ENCODE results near the gene FILIP1L.

FILIP1L gene

GRCh38 chr3:99945328-99945995 lies 168.8 kb downstream of the FILIP1L start:
- DNase-seq: no peak

GRCh38 chr3:99943931-99944761 lies 170.2 kb downstream of the FILIP1L start:
- no peak for DNase-seq

- DNase-seq: no peak
Observed at GRCh38 chr3:99941211-99941610, 173.1 kb downstream of the FILIP1L start.

GRCh38 chr3:99940350-99940749 lies 174.0 kb downstream of the FILIP1L start:
- no peak for DNase-seq

DNA sequence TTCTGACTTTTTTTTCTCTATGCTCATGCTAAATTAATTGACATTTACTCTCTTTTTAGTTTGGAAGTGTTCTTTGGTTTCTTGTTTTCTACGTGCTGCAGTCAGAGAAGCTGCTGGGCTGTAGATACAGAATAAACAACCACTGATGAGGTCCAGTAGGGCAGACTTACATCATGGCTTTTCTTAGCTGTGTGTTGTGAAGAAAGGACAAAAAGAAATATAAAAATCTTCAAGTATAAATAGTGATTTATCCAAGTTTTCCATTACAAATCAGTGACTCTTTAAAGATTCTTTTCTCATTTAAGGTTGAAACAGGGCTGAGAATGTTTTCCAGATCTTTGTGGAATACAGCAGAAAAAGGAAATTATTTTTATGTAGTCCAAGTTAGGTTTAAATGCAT lies 174.4 kb downstream of the FILIP1L start:
- no peak for DNase-seq

- no peak for DNase-seq
Observed at GRCh38 chr3:99938270-99938911, 175.9 kb downstream of the FILIP1L start.

GRCh38 chr3:99934975-99935797 lies 179.1 kb downstream of the FILIP1L start:
- DNase-seq: no peak

DNA sequence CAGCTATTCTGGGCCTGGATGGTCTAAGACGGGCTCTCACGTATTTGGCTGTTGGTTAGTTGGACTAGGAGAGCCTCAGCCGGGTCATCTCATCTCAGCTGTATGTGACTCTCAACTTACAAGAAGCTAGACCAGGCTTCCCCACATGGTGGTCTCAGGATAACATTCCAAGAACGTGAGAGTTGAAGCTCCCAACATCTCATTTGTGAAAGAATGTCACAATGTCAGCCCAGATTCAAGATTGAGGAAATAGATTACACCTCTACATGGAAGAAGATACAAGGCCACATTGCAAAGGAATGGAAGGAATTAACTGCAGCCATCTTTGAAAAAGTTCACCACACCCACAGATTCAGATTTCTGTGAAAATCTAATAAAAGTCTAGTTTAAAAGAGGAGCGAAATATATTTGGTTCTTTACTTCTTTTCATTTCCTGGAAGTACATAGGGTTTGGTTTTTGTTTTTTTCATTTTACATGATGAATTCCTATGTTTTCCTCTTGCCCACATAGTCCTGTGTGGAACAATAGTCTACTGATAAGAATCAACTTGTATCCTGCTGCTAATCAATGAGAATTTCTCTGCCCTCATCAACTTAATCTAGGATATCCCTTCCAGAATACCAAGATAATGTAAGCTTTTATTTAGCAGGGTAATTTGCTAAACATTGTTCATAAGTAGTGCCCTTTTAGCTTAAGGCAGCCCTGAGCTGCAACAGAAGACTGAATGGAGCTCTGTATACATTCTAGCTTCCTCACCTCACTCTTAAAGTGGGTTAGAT lies 180.1 kb downstream of the FILIP1L start:
- DNase-seq: no peak

DNA sequence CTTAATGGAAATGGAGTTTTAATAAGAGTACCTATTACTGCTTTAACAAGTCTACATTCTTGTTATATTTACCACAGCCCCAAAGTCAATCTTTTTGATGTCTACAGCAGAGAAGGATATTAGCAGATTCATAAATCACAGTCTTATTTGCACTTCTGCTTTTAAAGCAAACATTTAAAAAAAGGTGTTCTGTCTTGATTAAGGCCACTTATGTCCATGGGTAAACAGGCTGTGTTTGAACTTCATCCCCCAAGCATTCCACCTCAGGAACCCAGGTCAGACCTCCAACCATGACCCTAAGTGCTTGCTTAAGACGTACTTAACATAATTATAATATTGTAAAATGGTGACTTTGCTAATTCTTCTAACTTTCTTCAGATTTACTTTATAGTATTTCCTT lies 183.2 kb downstream of the FILIP1L start:
- no peak for DNase-seq

DNA sequence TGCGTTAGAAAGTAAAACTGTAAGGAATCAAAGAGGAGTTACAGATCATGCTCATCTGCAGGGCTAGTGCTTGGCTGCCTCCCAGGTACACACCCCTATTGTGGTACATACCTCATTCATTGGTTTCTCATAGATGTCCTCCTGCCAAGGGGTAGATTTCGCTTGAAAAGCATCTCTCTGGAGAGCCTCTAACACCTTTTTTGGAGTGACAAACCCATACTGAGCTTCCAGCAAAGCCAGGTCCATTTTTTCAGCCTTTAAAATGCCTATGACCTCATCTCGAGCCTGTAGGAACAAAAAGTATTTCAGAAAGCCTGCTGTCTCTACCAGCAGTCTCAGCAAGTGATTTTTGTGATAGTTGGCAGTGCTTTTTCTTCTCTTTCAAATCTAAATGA lies 184.6 kb downstream of the FILIP1L start:
- DNase-seq: no peak

GRCh38 chr3:99928771-99929744 lies 185.2 kb downstream of the FILIP1L start:
- no peak for DNase-seq

- DNase-seq: no peak
Observed at GRCh38 chr3:99927671-99928457, 186.4 kb downstream of the FILIP1L start.

DNA sequence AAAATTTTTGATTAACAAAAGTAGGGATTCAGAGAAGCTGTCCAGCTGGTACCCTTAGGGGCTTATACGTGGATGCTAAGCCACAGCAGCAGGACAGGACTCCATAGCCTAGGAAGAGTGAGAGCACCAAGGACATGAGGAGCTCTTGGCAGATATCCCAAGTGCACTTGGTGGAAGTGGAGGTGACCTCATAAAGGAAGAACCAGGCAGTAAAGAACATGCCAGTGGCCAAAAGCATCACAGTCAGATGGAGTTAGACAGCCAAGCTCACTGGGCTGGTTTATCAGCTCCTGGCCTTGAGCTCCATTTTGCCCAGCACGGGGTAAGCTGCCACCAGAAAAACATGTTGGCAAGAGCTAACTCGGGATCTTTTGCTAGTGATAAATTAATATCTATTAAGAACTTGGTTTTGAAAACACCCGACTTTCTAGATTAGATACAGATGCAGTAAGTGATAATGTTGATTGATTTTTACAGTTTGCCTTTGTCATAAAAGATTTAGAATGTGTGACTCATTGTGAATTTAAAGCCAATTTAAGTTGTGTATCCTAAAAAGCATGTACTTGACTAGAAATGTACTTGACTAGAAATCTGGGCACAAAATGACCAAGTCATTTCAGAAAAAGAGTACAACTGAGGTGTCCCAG lies 188.6 kb downstream of the FILIP1L start:
- DNase-seq: no peak

GRCh38 chr3:99923873-99924272 lies 190.4 kb downstream of the FILIP1L start:
- DNase-seq: no peak

GRCh38 chr3:99921986-99922385 lies 192.3 kb downstream of the FILIP1L start:
- DNase-seq: no peak

DNA sequence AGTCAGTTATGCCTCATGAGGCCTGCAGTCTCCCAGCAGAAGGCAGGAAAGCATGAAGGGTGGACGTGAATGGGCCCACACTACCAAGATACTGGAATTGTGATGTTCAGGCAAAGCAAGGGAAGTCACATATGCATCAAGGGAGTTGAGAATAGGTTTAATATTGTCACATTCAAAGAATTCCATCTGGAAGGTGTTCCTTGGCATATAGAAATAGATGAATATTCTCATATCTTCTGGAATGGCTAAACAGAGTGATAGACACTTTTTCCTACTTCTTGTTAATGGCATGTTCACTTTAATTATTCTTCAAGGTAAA lies 193.0 kb downstream of the FILIP1L start:
- no peak for DNase-seq

DNA sequence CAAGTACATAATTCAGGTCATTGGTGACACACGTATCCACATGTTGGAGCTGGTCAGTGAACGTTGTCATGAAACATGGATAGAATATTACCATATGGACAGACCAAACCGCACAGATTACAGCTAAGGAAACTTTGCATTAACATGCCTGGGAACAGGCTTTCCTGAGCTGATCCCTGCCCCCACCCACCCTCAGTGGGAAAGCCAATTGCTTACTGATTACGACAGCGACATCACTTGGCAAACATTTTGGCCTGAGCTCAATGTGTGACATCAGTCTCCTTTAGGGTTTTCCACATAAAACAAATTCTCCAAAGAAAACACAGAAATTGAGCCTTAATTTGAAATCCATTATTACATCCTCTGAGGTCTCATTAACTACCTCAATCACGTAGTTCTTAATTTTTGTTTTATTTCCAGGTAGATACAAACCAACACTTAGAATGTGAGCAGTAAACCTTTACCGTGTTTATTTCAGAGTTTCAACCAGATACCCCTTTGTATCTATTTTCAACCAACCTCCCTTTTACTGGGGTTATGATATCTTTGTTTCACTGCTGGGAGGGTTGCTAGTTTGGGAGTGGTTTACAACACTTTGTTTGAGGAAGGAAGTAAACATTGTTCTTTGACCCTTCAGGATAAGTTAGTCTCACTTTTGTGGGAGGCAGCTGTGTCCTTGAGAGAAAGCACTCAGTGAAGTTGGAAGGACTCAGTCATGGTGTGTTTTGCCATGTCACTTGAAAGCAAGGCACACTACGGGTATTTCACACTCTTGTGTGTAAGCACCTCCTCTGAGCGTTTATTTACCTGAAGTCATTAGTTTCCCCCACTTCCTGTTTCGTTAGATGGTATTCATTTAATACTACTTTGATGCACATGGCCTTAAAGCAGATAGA lies 193.6 kb downstream of the FILIP1L start:
- DNase-seq: no peak

DNA sequence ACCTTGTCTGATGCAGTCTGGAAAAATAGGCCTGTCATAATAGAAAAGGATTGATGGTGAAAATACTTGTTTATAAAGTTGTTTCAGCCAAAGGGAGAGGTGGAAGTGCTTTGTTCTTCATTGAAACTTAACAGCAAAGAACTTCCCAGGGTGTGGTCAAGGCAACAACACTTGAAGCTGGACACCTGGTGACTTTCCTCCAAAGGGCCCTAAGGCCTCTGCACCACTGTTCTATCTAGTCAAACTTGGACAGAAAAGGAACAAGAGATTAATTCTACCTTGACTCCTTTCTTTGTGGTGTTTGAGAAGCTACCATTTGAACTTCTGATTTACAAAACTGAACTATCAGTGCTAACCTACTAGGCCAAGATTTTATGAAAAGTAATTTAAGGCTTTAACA lies 194.6 kb downstream of the FILIP1L start:
- DNase-seq: no peak

DNA sequence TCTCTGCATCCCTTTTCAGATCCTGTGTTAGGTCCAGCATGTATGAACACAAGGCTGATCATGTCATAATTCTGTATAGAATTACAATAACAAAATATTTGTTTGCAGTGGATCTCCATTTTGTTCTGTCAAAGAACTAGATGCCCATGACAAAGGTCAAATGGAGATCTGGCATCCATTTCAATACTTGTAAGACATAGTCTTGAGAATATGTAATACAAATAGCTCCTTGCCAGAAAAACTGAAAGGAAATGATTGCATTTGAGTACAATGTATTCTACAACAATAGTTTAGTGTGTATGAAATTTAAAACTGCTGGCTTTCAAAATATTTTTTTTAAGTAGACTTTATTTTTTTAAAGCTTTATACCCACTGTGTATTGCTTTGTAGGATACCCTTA lies 195.6 kb downstream of the FILIP1L start:
- no peak for DNase-seq
